Measurements from ENCODE around the gene LRRC53. TPM values are rescaled to one million over a fixed set of nuclear protein-coding genes. Genes with fewer than 3 reads are reported as not detected.

Gene LRRC53
- total RNA-seq, 2 experiments from 2014 or later, result not detected

- H3K36me3 Mint-ChIP-seq (ENCODE audit: low read depth), result no peaks in the 10 kb centered on the region
Measured at GRCh38 chr1:74478979-74479378, 33.4 kb downstream of the LRRC53 start.

GRCh38 chr1:74474585-74474984 is 37.8 kb downstream of the LRRC53 start:
- POLR2A ChIA-PET, result no interaction called here
- Mint-ChIP-seq H3K27me3 (peaks cover 5% of the 10 kb centered on the region), H3K4me1 (ENCODE audit: low read depth) (no peaks in the 10 kb centered on the region), H3K4me3 (no peak overlapping the region), H3K9me3 (no peaks in the 10 kb centered on the region), H3K36me3 (ENCODE audit: low read depth) (no peaks in the 10 kb centered on the region), H3K27ac (no peak overlapping the region)
- CTCF ChIA-PET, result no interaction called here
- no peak for TF ChIP-seq CTCF (IDR thresholded peaks at IDR 0.05)
- intact Hi-C loops (cut with micrococcal nuclease), result no loop called here
- DNase-seq, result no peak
- no peak for ATAC-seq

More at GRCh38 chr1:74478979-74479378, 33.4 kb downstream of the LRRC53 start:
- H3K4me3 Mint-ChIP-seq, result no peak overlapping the region
- no peaks in the 10 kb centered on the region for H3K9me3 Mint-ChIP-seq
- intact Hi-C loops (cut with micrococcal nuclease), result no loop called here
- peaks cover 3% of the 10 kb centered on the region for H3K27me3 Mint-ChIP-seq
- no peak for DNase-seq
- ChIA-PET CTCF (no interaction called here), POLR2A (no interaction called here)
- no peak for TF ChIP-seq CTCF (IDR thresholded peaks at IDR 0.05)
- H3K27ac Mint-ChIP-seq, result no peak overlapping the region
- ATAC-seq, result no peak
- H3K4me1 Mint-ChIP-seq (ENCODE audit: low read depth), result no peaks in the 10 kb centered on the region

GRCh38 chr1:74471470-74471869 is 40.9 kb downstream of the LRRC53 start:
- intact Hi-C loops (cut with micrococcal nuclease), result no loop called here
- no peak for TF ChIP-seq CTCF (IDR thresholded peaks at IDR 0.05)
- H3K27me3 Mint-ChIP-seq, result peaks cover 5% of the 10 kb centered on the region
- H3K27ac Mint-ChIP-seq, result no peak overlapping the region
- DNase-seq, result no peak
- H3K4me3 Mint-ChIP-seq, result no peak overlapping the region
- ATAC-seq, result no peak
- H3K36me3 Mint-ChIP-seq (ENCODE audit: low read depth), result no peaks in the 10 kb centered on the region
- POLR2A ChIA-PET, result no interaction called here
- H3K4me1 Mint-ChIP-seq (ENCODE audit: low read depth), result no peaks in the 10 kb centered on the region
- H3K9me3 Mint-ChIP-seq, result no peaks in the 10 kb centered on the region
- CTCF ChIA-PET, result no interaction called here

- intact Hi-C loops (cut with micrococcal nuclease), result no loop called here
- Mint-ChIP-seq H3K27ac (no peak overlapping the region), H3K9me3 (no peaks in the 10 kb centered on the region), H3K36me3 (ENCODE audit: low read depth) (no peaks in the 10 kb centered on the region), H3K4me3 (no peak overlapping the region), H3K4me1 (ENCODE audit: low read depth) (no peaks in the 10 kb centered on the region), H3K27me3 (peaks cover 3% of the 10 kb centered on the region)
- ChIA-PET POLR2A (no interaction called here), CTCF (interaction anchor here (1.5 kb wide), 1 partner anchor 11 kb away, joined by 3 read pairs; no protein-coding TSS in a partner anchor)
- ATAC-seq, result no peak
- no peak for DNase-seq
- no peak for TF ChIP-seq CTCF (IDR thresholded peaks at IDR 0.05)
Measured at GRCh38 chr1:74470936-74471335, 41.5 kb downstream of the LRRC53 start.

GRCh38 chr1:74470251-74470650 is 42.2 kb downstream of the LRRC53 start:
- Mint-ChIP-seq H3K27me3 (peaks cover 3% of the 10 kb centered on the region), H3K27ac (no peak overlapping the region), H3K9me3 (no peaks in the 10 kb centered on the region), H3K4me1 (ENCODE audit: low read depth) (no peaks in the 10 kb centered on the region), H3K4me3 (no peak overlapping the region), H3K36me3 (ENCODE audit: low read depth) (no peaks in the 10 kb centered on the region)
- no peak for DNase-seq
- intact Hi-C loops (cut with micrococcal nuclease), result no loop called here
- CTCF ChIA-PET, result interaction anchor here (1.5 kb wide), 1 partner anchor 11 kb away, joined by 3 read pairs; no protein-coding TSS in a partner anchor
- TF ChIP-seq CTCF (IDR thresholded peaks at IDR 0.05), result no peak
- no peak for ATAC-seq
- POLR2A ChIA-PET, result no interaction called here

Data from activated CD8-positive, alpha-beta T cell treated with anti-CD3 and anti-CD28 coated beads for 36 hours (primary cell).